GM12878 (cell line): ENCODE data around the gene LANCL2.

Experiments
- HCFC1 ChIP-seq: fragments of 150-350 bp; IDR thresholded peaks from 2 replicates; pipeline ENCODE4 v1.6.1; 2014; ENCODE audit warnings: low read length
- TARDBP ChIP-seq: IDR thresholded peaks from 2 replicates; pipeline ENCODE4 v1.6.1; 2016; ENCODE audit warnings: borderline replicate concordance
- TF ChIP-seq, protein P1 (sequence below), 3 experiments: IDR thresholded peaks in 2 of 3; conservative IDR thresholded peaks in 1 of 3; 2 replicates each; pipeline ENCODE4 v1.5.1; 2011; ENCODE audit warnings: low read depth in 3 of 3, low read length in 3 of 3, mild to moderate bottlenecking in 3 of 3, control low read depth in 2 of 3, moderate library complexity in 2 of 3, inconsistent platforms in 1 of 3, mixed read lengths in 1 of 3; ENCODE audit not compliant: control insufficient read depth in 2 of 3, insufficient read depth in 1 of 3; ENCODE audit errors: extremely low read depth in 1 of 3

DNA sequence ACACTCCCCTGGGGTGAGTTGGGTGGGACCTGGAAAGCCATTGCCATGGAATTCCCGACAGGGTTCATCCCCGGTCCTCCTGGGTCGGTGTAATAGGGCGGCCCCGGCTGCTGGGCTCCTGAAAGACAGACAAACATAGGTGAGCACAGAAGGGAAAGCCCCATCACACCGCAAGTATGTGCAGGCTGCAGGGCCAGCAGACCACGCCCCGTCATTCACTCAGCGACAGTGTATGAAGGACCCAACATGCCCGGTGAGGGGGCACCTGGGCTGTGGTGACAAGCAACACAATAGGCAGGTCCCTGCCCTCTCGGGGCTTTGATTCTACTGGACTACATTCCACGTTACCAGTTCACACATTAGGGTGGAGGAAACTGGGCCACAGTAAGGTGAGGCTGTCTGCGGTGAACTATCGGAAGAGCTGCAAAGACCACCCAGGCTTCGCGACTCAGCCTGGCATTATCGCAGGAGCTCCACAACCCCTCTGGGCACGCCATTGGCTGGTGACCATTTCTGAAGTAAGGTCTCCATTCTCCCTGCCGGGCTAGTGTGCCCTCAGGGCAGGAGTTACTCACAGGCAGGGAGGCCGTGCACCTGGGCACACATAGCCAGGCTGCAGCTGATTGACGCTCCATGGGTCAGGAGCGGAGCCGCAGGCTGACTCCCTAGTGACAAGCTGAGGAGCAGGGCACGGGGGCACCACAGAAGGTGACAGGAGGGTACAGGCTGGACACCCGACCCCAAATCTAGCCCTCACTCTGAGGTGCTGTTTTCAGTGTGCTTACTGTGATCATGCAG is 108.0 kb downstream of the LANCL2 start:
- TF ChIP-seq, protein P1, sequence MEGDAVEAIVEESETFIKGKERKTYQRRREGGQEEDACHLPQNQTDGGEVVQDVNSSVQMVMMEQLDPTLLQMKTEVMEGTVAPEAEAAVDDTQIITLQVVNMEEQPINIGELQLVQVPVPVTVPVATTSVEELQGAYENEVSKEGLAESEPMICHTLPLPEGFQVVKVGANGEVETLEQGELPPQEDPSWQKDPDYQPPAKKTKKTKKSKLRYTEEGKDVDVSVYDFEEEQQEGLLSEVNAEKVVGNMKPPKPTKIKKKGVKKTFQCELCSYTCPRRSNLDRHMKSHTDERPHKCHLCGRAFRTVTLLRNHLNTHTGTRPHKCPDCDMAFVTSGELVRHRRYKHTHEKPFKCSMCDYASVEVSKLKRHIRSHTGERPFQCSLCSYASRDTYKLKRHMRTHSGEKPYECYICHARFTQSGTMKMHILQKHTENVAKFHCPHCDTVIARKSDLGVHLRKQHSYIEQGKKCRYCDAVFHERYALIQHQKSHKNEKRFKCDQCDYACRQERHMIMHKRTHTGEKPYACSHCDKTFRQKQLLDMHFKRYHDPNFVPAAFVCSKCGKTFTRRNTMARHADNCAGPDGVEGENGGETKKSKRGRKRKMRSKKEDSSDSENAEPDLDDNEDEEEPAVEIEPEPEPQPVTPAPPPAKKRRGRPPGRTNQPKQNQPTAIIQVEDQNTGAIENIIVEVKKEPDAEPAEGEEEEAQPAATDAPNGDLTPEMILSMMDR (IDR thresholded peaks at IDR 0.05 in 2 of 3, conservative IDR thresholded peaks at IDR 0.05 in 1 of 3; ENCODE audit: control insufficient read depth in 2 of 3, extremely low read depth in 1 of 3, insufficient read depth in 1 of 3, low read depth in 3 of 3, low read length in 3 of 3) = no peak
- TF ChIP-seq TARDBP = no peak
- TF ChIP-seq HCFC1 = no peak
